Measurements from ENCODE around the gene MAP3K7CL.

The MAP3K7CL gene

DNA sequence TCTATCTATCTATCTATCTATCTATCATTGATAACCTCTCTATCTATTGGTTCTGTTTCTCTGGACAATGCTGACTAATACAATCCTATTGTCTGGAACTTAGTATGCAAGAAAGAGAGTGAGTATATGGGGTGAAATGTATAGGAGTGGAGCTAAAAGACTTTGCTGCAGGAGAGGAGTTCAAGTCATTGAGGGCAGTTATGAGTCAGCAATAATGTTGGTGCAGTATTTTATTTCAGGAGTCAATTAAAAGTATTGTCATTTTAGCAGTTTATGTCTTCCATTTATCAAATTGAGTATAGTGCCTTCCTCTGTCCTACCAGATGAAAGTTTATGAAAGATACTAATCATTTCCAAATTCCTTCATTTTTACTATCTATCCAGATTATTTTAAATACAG lies 55.8 kb downstream of the MAP3K7CL start:
- H3K4me3 ChIP-seq (ENCODE audit: low read length): no peak overlapping the region
- DNase-seq (ENCODE audit: low read depth, low spot score): no peak

DNA sequence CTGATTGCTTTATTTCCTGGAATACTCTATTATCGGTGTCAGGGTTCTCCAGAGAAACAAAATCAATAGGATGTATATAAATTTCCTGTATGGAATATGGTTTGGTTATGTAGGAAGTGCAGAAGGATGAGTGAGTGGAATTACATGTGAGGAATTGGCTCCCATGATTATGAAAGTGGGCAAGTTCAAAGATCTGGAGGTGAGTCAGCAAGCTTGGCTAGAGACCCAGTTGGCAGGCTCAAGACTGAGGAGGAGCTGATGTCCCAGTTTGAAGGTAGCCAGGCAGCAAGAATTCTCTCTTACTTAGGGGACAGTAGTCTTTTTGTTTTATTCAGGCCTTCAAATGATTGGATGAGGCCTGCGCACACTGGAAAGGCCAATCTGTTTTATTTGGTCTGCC lies 57.5 kb downstream of the MAP3K7CL start:
- no peak for DNase-seq (ENCODE audit: low read depth, low spot score)
- H3K4me3 ChIP-seq (ENCODE audit: low read length): no peak overlapping the region

DNA sequence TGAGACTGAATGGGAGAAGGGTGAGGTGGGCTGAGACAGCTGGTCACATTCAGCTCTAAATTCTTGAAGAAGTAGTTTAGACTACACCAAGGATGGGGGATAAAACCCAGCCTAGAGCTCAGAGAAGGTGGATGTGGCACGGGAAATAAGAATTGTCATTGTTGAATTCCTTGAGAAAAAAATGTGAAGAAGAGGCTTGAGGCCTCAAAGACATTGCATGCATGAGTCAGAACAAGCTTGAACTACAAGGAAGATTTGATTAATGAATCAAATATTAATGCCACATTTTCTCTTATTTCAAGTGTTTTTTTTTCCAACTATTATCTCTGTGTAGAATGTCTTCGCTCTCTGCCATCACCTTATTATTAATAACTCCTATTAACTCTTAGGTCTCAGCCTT lies 58.9 kb downstream of the MAP3K7CL start:
- no peak for DNase-seq (ENCODE audit: low read depth, low spot score)
- H3K4me3 ChIP-seq (ENCODE audit: low read length): no peak overlapping the region

DNA sequence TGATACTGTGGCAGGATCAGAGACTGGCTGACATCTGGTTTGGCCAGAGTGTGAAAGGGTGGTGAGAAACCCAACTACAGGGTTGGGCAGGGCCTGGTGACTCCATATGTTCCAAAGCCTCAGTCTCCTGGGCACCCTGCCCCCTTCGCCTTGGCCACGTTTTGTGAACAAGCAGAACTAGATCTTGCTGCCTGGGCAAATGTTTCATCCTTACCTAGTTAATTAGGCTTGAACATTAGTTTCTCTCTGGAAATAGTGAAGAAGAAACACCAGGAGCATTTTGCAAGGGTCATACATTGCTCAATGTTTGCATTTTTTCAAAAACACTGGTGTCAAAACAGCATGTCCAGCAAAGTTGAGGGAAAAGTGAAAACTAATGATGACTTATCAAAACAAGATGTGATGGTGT lies 60.5 kb downstream of the MAP3K7CL start:
- no peak for DNase-seq (ENCODE audit: low read depth, low spot score)
- H3K4me3 ChIP-seq (ENCODE audit: low read length): no peak overlapping the region

DNA sequence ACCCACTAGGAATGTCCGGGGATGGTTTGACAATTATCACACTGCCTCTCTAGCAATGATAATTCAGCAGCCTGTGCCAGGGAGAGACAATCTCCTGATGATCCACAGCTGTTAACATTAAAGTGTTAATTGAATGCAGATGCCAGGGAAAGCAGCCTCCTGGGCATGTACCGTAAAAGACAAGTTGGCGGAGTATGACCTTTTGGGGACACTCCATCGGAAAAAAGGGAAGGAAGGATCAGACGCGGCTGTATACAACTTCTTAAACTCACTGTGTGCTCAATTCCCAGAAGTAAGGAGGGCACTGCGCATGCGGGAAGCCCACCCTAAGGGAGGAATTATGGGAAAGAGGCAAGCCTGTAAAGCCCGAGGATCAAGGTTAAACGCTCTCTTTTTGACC lies 62.6 kb downstream of the MAP3K7CL start:
- DNase-seq (ENCODE audit: low read depth, low spot score): no peak
- no peak overlapping the region for H3K4me3 ChIP-seq (ENCODE audit: low read length)

DNA sequence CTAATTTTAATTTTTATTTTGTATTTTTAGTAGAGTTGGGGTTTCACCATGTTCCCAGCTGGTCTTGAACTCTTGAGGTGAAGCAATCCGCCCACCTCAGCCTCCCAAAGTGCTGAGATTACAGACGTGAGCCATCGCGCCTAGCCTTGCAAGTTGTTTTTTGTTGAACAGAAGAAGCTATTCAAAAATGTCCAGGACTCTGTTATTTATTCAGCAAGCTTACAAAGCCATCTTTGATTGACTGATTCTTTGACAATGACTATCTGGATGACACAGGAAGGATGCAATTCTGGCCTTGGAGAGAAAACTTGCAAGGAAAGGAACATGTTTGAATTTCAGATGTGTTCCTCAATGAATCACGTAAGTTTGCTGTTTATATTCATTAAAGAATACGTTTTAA lies 63.5 kb downstream of the MAP3K7CL start:
- DNase-seq (ENCODE audit: low read depth, low spot score): no peak
- no peak overlapping the region for H3K4me3 ChIP-seq (ENCODE audit: low read length)

DNA sequence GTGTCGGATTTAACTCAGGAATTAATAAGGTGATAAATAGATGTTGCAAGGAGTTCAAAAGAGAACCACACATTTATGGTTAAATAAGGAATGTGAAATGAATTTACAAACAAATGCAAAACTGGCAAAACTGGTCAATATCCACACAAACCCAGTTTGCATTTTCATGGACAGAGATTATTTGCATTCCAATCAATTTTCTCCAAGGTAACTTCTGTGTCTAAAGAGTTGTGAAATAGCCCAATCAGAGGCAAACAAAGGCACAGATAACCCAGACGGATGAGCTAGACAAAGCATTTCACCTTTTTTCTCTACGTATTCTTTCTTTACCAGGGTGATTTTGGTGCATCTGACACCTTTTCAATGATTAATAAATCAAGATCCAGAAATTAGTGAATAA lies 63.9 kb downstream of the MAP3K7CL start:
- H3K4me3 ChIP-seq (ENCODE audit: low read length): no peak overlapping the region
- DNase-seq (ENCODE audit: low read depth, low spot score): no peak

DNA sequence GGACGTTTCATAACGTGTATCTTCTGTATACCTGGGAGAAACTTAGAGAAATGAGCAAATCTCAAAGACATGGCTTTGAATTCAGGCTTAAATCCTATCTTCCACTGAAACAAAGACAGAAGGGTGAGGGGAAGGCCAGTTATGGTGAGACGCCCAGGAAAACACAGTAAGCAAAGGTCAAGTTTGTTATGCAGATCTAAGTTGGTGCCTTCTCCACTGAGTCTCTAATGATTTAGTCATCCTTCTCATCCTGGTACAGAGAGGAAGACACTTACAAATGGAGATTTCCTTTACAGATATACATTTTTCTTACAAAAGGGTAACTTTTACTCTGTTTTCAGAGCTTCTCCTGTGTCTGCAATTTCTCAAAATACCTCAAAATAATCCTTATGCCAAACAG lies 64.4 kb downstream of the MAP3K7CL start:
- no peak overlapping the region for H3K4me3 ChIP-seq (ENCODE audit: low read length)
- no peak for DNase-seq (ENCODE audit: low read depth, low spot score)

DNA sequence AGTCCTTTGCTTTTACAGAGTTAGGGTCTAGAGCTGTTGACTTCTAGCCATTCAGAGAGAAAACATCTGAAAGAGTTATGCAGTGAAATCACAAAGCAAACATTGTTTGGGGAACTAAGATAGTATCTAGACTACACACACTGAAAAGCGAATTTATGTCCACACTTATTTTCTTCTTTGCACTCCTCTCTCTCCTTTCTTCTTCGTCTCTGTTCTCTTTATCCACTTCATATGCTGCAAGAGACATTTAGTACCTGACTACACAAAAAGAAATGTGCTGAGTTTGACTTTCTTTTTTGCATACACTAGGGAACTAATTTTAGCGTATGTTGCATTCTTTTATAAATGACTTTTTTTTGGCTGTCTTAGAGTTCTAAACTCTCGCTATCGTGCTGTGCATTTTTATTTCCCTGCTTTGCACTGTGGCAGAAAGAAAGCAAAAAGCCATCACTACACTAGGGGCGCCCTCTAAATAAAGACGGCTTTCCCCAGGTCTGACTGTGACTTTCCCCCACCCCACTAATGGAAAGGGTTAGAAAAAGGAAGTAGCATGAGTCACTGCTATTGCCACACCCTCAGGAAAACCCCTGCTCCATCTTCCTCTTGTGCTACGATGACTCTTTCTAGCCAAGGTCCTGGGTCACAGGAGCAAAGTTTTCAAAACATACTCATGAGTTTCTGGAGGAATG lies 65.7 kb downstream of the MAP3K7CL start:
- H3K4me3 ChIP-seq (ENCODE audit: low read length): no peak overlapping the region
- peak; percentile 14 for DNase-seq (ENCODE audit: low read depth, low spot score)

DNA sequence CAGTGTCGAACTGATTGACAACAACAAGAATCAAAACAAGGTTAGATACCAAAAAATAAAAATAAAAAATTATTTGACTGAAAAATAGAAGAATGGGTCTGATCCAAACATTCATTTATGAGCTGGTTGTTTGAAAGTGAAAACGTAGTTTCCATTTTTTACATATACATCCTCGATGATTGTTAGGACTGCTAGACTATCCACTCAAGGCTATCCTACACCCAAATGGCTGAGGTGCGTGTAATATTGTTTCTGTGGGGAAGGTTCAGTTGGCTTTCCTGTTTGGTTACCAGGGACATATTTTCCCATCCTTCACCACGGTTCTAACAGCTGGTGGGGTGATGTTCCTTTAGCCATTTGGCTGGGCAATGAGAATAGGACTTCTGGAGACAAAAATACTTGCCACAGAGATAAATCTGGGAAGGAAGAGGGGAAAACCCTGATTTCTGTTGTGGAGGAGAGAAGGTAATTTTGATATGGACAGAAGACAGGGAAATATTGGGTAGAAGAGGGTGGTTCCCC lies 66.3 kb downstream of the MAP3K7CL start:
- no peak for DNase-seq (ENCODE audit: low read depth, low spot score)
- H3K4me3 ChIP-seq (ENCODE audit: low read length): no peak overlapping the region

DNA sequence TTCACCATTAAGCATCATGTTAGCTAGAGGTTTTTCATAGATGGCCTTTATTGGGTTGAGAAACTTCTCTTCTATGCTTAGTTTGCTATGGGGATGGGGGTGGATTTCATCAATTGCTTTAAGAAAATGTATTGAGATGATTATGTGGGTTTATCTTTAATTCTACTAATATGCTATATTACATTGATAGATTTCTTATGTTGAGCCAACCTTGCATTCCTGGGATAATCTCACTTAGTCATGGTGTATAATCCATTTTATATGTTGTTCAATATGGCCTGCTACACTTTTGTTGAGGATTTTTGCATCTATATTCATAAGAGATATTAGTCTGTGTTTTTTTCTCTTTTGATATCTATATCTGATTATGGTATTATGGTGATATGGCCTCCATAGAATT lies 70.7 kb downstream of the MAP3K7CL start:
- DNase-seq (ENCODE audit: low read depth, low spot score): no peak

DNA sequence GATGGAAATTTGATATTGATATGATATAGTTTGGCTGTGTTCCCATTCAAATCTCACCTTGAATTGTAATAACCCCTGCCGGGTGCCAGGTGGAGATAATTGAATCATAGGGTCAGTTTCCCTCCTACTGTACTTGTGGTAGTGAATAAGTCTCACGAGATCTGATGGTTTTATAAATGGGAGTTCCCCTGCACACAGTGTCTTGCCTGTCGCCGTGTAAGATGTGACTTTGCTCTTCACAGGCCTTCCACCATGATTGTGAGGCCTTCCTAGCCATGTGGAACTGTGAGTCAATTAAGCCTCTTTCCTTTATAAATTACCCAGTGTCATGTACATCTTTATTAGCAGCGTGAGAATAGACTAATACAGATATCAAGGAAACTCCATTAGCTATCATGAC lies 74.6 kb downstream of the MAP3K7CL start:
- no peak overlapping the region for H3K4me3 ChIP-seq (ENCODE audit: low read length)
- no peak for DNase-seq (ENCODE audit: low read depth, low spot score)

More for the DNA sequence above, 70.7 kb downstream of the MAP3K7CL start:
- H3K4me3 ChIP-seq (ENCODE audit: low read length): no peak overlapping the region

DNA sequence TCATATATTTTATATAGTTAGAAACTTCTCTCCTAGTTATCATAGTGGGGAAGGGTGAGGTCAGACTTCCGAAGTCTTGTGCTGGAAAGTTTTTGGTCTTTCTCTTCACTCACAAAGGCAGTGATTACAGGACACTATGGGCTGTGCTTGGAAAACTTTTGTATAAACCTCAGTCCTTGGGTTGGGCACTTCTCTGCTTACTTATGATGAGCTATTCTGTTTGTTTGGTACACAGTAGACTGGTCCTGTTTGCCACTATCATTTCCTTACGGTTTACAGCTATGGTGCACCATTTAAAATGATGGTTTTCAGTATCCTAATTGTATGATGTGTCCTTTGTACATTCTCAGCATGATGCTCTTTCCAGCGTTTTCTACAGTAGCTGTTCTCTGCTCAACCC lies 75.5 kb downstream of the MAP3K7CL start:
- H3K4me3 ChIP-seq (ENCODE audit: low read length): no peak overlapping the region
- no peak for DNase-seq (ENCODE audit: low read depth, low spot score)

DNA sequence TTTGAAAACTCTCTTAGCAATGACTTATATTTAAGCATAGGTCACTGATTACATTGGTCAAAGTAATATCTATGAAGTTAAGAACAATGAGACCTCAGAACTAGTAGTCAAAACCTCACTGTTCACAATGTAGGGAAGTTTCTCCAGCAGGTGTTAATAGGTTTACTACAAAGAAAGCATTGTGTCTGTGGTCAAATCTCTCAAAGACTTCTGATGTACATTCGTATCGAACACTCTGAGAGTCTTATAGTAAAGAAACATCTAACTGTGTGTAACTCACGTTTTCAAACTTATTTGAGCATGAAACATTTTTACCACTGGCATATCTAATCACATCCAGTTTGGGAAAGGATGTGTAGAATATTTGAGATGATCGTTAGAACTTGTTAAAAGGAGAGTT lies 76.0 kb downstream of the MAP3K7CL start:
- DNase-seq (ENCODE audit: low read depth, low spot score): no peak
- no peak overlapping the region for H3K4me3 ChIP-seq (ENCODE audit: low read length)

DNA sequence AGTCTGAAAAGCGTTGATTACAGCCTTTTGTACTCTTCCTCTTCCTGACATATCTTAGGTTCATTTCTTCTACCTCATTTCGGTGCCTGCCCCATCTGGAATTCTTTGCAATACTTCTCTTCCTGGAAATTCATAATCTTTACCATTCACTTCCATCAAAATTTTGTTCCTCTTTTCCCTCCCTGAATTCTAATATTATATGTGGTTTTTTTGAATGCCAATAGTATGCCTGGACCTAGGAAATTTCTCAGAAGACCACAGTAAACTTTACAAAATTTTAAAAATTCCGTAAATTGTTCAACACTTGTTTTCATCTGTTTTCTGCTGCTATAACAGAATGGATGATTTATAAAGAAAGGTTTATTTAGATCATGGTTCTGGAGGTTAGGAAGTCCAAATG lies 76.8 kb downstream of the MAP3K7CL start:
- H3K4me3 ChIP-seq (ENCODE audit: low read length): no peak overlapping the region
- no peak for DNase-seq (ENCODE audit: low read depth, low spot score)

DNA sequence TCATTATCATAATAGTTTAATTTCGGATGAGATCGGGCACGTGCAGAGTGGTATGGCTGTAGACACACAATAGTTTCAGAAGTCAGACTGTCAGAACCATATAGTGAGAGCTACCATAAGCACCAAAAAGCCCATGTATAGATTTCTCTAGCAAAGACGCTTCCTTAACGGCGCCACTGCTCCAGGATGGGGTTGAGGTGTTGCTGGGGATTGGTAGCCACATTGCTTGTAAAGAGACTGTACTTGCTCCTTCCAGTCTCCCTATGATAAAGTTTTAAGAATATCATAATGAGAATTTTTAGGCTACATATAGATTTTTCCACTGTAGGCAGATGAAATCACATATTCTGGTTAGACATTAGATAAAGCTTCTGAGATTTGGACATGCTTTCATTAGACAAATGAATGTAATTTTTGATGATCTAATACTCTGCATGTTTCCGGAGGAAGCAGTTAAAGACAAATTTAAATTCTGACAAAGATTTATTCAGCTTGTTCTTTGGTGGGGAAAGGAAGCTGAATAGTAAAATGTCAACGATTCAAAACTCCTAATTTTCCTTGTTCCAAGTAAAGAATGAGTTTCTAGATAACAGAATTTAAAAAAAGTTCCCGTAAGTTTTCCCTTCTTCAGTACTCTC lies 77.7 kb downstream of the MAP3K7CL start:
- no peak overlapping the region for H3K4me3 ChIP-seq (ENCODE audit: low read length)
- DNase-seq (ENCODE audit: low read depth, low spot score): no peak

DNA sequence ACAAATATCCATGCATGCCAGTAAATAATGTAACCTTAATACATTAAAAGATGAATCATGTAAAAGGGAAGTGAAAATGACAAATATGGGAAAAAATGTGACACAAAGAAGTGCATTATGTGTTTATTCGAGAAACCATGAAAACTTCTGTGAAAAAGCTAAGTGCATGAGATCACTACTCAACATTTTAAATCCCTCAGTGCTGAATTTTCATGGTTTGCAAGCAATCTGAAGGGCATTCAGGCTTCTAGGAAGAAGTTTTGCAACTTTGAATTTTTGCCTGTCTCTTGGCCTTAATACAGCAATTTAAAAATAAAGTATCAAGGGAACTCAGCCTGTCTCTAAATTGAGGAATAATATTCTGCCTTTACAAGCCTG lies 78.2 kb downstream of the MAP3K7CL start:
- no peak overlapping the region for H3K4me3 ChIP-seq (ENCODE audit: low read length)

DNA sequence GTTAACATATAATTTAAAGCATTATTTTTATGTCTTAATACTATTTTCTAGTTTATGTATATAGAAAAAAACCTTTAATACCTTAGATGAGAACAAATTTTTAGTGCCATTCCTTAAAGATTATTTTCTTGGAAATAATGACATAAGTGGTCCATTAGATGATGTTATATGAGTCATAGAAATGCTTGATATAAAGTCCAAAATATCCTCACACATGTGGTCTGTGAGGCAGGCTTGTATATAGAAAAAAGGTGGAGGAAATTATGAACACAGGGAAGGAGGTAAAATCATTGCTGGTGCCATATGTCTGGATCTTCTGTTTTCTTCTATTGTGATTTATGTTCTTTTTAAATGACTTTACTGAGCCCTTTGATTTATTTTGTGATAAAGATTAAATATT lies 79.3 kb downstream of the MAP3K7CL start:
- no peak for DNase-seq (ENCODE audit: low read depth, low spot score)
- H3K4me3 ChIP-seq (ENCODE audit: low read length): no peak overlapping the region

More for the DNA sequence above, 78.2 kb downstream of the MAP3K7CL start:
- no peak for DNase-seq (ENCODE audit: low read depth, low spot score)

DNA sequence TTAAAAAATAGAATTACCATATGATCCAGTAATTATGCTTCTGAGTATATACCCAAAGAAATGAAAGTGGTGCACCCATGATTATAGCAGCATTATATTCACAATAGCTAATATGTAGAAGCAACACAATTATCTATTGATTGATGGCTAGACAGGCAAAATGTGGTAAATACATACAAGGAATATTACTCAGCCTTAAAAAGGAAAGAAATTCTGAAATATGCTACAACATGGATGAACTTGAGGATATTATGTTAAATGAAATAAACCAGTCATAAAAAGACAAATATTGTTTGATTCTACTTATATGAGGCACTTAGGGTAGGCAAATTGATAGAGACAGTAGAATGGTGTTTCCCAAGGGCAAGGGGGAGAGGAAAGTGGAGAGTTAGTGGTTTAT lies 80.8 kb downstream of the MAP3K7CL start:
- DNase-seq (ENCODE audit: low read depth, low spot score): no peak
- no peak overlapping the region for H3K4me3 ChIP-seq (ENCODE audit: low read length)

DNA sequence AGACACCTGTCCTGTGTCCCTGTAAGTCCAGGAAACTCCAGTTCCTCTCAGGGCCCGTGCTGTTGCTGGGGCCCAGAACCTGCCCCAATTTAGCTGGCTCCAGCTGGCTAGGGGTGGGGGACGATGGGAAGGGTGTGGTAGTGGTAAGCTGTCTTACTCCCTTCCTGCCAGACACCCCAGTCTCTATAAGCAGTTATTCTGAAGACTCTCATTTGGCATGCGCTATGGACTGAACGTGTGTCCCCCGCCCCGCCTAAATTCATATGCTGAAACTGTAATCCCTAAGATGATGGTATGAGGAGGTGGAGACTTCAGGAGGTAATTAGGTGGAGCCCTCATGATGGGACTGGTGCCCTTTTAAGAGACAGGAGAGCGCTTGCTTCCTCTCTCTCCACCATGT lies 82.0 kb downstream of the MAP3K7CL start:
- H3K4me3 ChIP-seq (ENCODE audit: low read length): no peak overlapping the region
- DNase-seq (ENCODE audit: low read depth, low spot score): no peak

All from Jurkat, Clone E6-1 (cell line).